GM18517 (cell line): ENCODE results near the gene MLLT1.

ENCODE experiments used
- ATAC-seq: cut with Tn5 transposase; IDR thresholded peaks from one replicate; pipeline ENCODE4 v1.9.1; 2021; ENCODE audit warnings: mild to moderate bottlenecking, moderate library complexity; ENCODE audit not compliant: unreplicated experiment

Gene MLLT1

GRCh38 chr19:6236310-6237291, 43.2 kb downstream of the MLLT1 start:
- ATAC-seq, result no peak

GRCh38 chr19:6235031-6235951, 44.5 kb downstream of the MLLT1 start:
- ATAC-seq, result no peak

- ATAC-seq, result no peak
These were observed 45.2 kb downstream of the MLLT1 start for GRCh38 chr19:6234527-6234926.

- ATAC-seq, result no peak
These were observed 45.8 kb downstream of the MLLT1 start for GRCh38 chr19:6233827-6234511.

- no peak for ATAC-seq
These were observed 46.5 kb downstream of the MLLT1 start for GRCh38 chr19:6233056-6233826.

- ATAC-seq, result no peak
These were observed 47.1 kb downstream of the MLLT1 start for GRCh38 chr19:6232601-6233055.

- ATAC-seq, result no peak
These were observed 48.8 kb downstream of the MLLT1 start for GRCh38 chr19:6230991-6231448.

- ATAC-seq, result no peak
These were observed 49.6 kb downstream of the MLLT1 start for GRCh38 chr19:6229951-6230712.

- no peak for ATAC-seq
These were observed 50.4 kb downstream of the MLLT1 start for GRCh38 chr19:6229216-6229913.

- ATAC-seq, result no peak
These were observed 51.1 kb downstream of the MLLT1 start for GRCh38 chr19:6228551-6229215.

GRCh38 chr19:6227936-6228325, 51.8 kb downstream of the MLLT1 start:
- ATAC-seq, result no peak

- ATAC-seq, result no peak
These were observed 52.4 kb downstream of the MLLT1 start for GRCh38 chr19:6227156-6227935.

GRCh38 chr19:6226444-6227155, 53.2 kb downstream of the MLLT1 start:
- ATAC-seq, result no peak

- ATAC-seq, result no peak
These were observed 53.8 kb downstream of the MLLT1 start for GRCh38 chr19:6226012-6226411.

- ATAC-seq, result no peak
These were observed 54.4 kb downstream of the MLLT1 start for GRCh38 chr19:6225232-6225865.

GRCh38 chr19:6224308-6224675, 55.5 kb downstream of the MLLT1 start:
- ATAC-seq, result no peak
